ENCODE data around the gene C10orf90.

- TF ChIP-seq CTCF (IDR thresholded peaks at IDR 0.05) (no peak), EZH2 (IDR thresholded peaks at IDR 0.05) (no peak), EZH2phosphoT487 (IDR thresholded peaks at IDR 0.05) (no peak)
These were observed 19.0 kb downstream of the C10orf90 start for GRCh38 chr10:126651467-126651866.

Measured in neural progenitor cell (in vitro differentiated cells).